Neural progenitor cell (in vitro differentiated cells): ENCODE data around the gene CUTA.

Experiments used
- CTCF ChIP-seq: fragments of 200-600 bp; sonication (generic); IDR thresholded peaks from 2 replicates; pipeline ENCODE4 v1.5.1; 2017; ENCODE audit warnings: antibody characterized with exemption, mild to moderate bottlenecking
- EZH2 ChIP-seq: fragments of 200-600 bp; sonication (generic); IDR thresholded peaks from 2 replicates; pipeline ENCODE4 v1.6.1; 2017; ENCODE audit warnings: antibody characterized with exemption, mild to moderate bottlenecking, moderate library complexity
- EZH2phosphoT487 ChIP-seq: fragments of 200-600 bp; sonication (generic); IDR thresholded peaks from 2 replicates; pipeline ENCODE4 v1.6.1; 2017; ENCODE audit warnings: antibody characterized with exemption

- TF ChIP-seq CTCF (peak; percentile 89), EZH2phosphoT487 (no peak), EZH2 (no peak)
Observed at GRCh38 chr6:33391278-33391921, 26.5 kb downstream of the CUTA start, which contains the start of gene KIFC1.
